HEK293T (cell line): ENCODE measurements around the gene SYT2.

Experiments
- CTBP1 ChIP-seq: fragments of 450-650 bp; IDR thresholded peaks from 2 replicates; pipeline ENCODE4 v1.6.1; 2016; ENCODE audit warnings: borderline replicate concordance
- ELF4 ChIP-seq: fragments of 450-650 bp; IDR thresholded peaks from 2 replicates; pipeline ENCODE4 v1.6.1; 2017; ENCODE audit warnings: antibody characterized with exemption
- FOXM1 ChIP-seq: fragments of 450-650 bp; IDR thresholded peaks from 2 replicates; pipeline ENCODE4 v1.6.1; 2017; ENCODE audit warnings: mild to moderate bottlenecking, borderline replicate concordance
- SUZ12 ChIP-seq: fragments of 450-650 bp; IDR thresholded peaks from 2 replicates; pipeline ENCODE4 v1.6.1; 2016; ENCODE audit warnings: mild to moderate bottlenecking
- TARDBP ChIP-seq: fragments of 450-650 bp; IDR thresholded peaks from 2 replicates; pipeline ENCODE4 v1.6.1; 2016
- ZNF384 ChIP-seq: fragments of 450-650 bp; IDR thresholded peaks from 2 replicates; pipeline ENCODE4 v1.6.1; 2016

GRCh38 chr1:202688401-202688800, 21.9 kb downstream of the SYT2 start:
- TF ChIP-seq SUZ12 (no peak), CTBP1 (no peak), ZNF384 (no peak), ELF4 (no peak), TARDBP (no peak), FOXM1 (no peak)
